ENCODE results near the gene PDIA6.

Gene PDIA6

GRCh38 chr2:10762651-10763460, 49.7 kb downstream of the PDIA6 start:
- DNase-seq = no peak

GRCh38 chr2:10761591-10761990, 51.0 kb downstream of the PDIA6 start:
- no peak for DNase-seq

GRCh38 chr2:10760794-10761504, 51.6 kb downstream of the PDIA6 start:
- DNase-seq = no peak

GRCh38 chr2:10759151-10759714, 53.4 kb downstream of the PDIA6 start:
- no peak for DNase-seq

GRCh38 chr2:10757814-10758286, 54.7 kb downstream of the PDIA6 start:
- no peak for DNase-seq

GRCh38 chr2:10755621-10756020, 57.0 kb downstream of the PDIA6 start:
- no peak for DNase-seq

GRCh38 chr2:10753876-10754275, 58.7 kb downstream of the PDIA6 start:
- DNase-seq = no peak

- DNase-seq = no peak
Measured at GRCh38 chr2:10753156-10753555, 59.4 kb downstream of the PDIA6 start.

- DNase-seq = no peak
Measured at GRCh38 chr2:10752236-10752635, 60.3 kb downstream of the PDIA6 start.

GRCh38 chr2:10750610-10751009, 62.0 kb downstream of the PDIA6 start:
- DNase-seq = no peak

- no peak for DNase-seq
Measured at GRCh38 chr2:10742666-10743065, 69.9 kb downstream of the PDIA6 start.

- no peak for DNase-seq
Measured at GRCh38 chr2:10741139-10741538, 71.4 kb downstream of the PDIA6 start.

GRCh38 chr2:10740226-10740625, 72.4 kb downstream of the PDIA6 start:
- no peak for DNase-seq

GRCh38 chr2:10738192-10738591, 74.4 kb downstream of the PDIA6 start:
- no peak for DNase-seq

- DNase-seq = no peak
Measured at GRCh38 chr2:10733980-10734379, 78.6 kb downstream of the PDIA6 start.

GRCh38 chr2:10733566-10733925, 79.0 kb downstream of the PDIA6 start:
- no peak for DNase-seq
